IMR-90 (cell line): ENCODE results near the gene VPS37C.

Experiments
- MAFK ChIP-seq: IDR thresholded peaks from 2 replicates; pipeline ENCODE4 v1.6.1; 2012; ENCODE audit warnings: low read depth, low read length, improper control_type of control experiment
- POLR2A ChIP-seq: IDR thresholded peaks from 2 replicates; pipeline ENCODE4 v1.6.1; 2012; ENCODE audit warnings: mild to moderate bottlenecking, low read depth, low read length
- TF ChIP-seq, protein P1 (sequence below): conservative IDR thresholded peaks from 2 replicates; pipeline ENCODE4 v1.5.1; 2012; ENCODE audit warnings: mild to moderate bottlenecking, low read depth, low read length, improper control_type of control experiment
- TF ChIP-seq, protein P2 (sequence below): fragments of 150-350 bp; IDR thresholded peaks from 2 replicates; pipeline ENCODE4 v1.6.1; 2017; ENCODE audit warnings: mild to moderate bottlenecking, antibody characterized with exemption, low read length, low read depth

DNA sequence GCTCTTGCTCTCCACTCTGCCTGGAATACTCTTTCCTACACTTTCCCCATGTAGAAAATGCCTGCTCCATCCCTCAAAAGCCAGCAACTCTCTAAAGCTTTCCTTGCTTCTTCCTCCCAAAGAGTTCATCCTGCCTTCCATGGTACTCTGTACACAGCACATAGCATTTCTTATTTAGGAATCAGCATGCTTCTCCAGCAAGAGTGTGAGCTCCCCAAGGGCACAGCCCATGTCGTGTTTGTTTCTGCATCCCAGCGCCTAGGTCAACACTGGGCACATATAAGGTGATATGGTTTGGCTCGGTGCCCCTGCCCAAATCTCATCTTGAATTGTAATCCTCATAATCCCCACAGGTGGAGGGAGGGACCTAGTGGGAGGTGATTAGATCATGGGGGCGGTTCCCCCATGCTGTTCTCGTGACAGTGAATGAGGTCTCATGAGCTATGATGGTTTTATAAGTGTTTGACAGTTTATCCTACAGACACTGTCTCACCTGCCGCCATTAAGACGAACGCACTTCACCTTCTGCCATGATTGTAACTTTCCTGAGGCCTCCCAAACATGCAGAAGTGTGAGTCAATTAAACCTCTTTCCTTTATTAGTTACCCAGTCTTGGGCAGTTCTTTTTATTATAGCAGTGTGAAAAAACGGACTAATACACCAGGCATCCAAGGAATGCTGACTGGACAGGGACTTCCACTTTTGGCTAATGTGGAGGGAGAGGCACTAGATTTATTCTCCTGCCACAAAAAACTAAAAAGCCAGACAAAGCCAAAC lies 8.2 kb downstream of the VPS37C start:
- TF ChIP-seq, protein P1, sequence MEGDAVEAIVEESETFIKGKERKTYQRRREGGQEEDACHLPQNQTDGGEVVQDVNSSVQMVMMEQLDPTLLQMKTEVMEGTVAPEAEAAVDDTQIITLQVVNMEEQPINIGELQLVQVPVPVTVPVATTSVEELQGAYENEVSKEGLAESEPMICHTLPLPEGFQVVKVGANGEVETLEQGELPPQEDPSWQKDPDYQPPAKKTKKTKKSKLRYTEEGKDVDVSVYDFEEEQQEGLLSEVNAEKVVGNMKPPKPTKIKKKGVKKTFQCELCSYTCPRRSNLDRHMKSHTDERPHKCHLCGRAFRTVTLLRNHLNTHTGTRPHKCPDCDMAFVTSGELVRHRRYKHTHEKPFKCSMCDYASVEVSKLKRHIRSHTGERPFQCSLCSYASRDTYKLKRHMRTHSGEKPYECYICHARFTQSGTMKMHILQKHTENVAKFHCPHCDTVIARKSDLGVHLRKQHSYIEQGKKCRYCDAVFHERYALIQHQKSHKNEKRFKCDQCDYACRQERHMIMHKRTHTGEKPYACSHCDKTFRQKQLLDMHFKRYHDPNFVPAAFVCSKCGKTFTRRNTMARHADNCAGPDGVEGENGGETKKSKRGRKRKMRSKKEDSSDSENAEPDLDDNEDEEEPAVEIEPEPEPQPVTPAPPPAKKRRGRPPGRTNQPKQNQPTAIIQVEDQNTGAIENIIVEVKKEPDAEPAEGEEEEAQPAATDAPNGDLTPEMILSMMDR: no peak
- TF ChIP-seq MAFK (peak; percentile 87), POLR2A (no peak)
- TF ChIP-seq, protein P2, sequence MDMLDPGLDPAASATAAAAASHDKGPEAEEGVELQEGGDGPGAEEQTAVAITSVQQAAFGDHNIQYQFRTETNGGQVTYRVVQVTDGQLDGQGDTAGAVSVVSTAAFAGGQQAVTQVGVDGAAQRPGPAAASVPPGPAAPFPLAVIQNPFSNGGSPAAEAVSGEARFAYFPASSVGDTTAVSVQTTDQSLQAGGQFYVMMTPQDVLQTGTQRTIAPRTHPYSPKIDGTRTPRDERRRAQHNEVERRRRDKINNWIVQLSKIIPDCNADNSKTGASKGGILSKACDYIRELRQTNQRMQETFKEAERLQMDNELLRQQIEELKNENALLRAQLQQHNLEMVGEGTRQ: no peak
